ENCODE data around the gene MAP3K13.

MAP3K13 gene

GRCh38 chr3:185362850-185363661, at the start of gene MAP3K13:
TSS of gene MAP3K13 (plus strand) at chr3:185363136. CDS start at chr3:185428582, 65,446 bp downstream.
- peak; percentile 91 for DNase-seq

- DNase-seq: no peak
Observed at GRCh38 chr3:185313693-185314246, 49.2 kb upstream of the MAP3K13 start.

- DNase-seq: no peak
Observed at GRCh38 chr3:185316740-185317412, 46.1 kb upstream of the MAP3K13 start.

- DNase-seq: no peak
Observed at GRCh38 chr3:185317674-185318073, 45.3 kb upstream of the MAP3K13 start.

- DNase-seq: no peak
Observed at GRCh38 chr3:185318141-185318540, 44.8 kb upstream of the MAP3K13 start.

GRCh38 chr3:185319801-185320200, 43.1 kb upstream of the MAP3K13 start:
- no peak for DNase-seq

- DNase-seq: no peak
Observed at GRCh38 chr3:185320949-185321348, 42.0 kb upstream of the MAP3K13 start.

GRCh38 chr3:185322101-185322719, 40.7 kb upstream of the MAP3K13 start:
- DNase-seq: no peak

GRCh38 chr3:185325946-185326791, 36.8 kb upstream of the MAP3K13 start:
- DNase-seq: no peak

GRCh38 chr3:185327062-185327461, 35.9 kb upstream of the MAP3K13 start:
- DNase-seq: no peak

- DNase-seq: no peak
Observed at GRCh38 chr3:185328324-185329004, 34.5 kb upstream of the MAP3K13 start.

- DNase-seq: no peak
Observed at GRCh38 chr3:185330238-185330637, 32.7 kb upstream of the MAP3K13 start.

- no peak for DNase-seq
Observed at GRCh38 chr3:185330644-185331043, 32.3 kb upstream of the MAP3K13 start.

- DNase-seq: no peak
Observed at GRCh38 chr3:185332026-185332735, 30.8 kb upstream of the MAP3K13 start.

- no peak for DNase-seq
Observed at GRCh38 chr3:185335799-185336198, 27.1 kb upstream of the MAP3K13 start.

GRCh38 chr3:185337231-185337816, 25.6 kb upstream of the MAP3K13 start:
- DNase-seq: no peak

- no peak for DNase-seq
Observed at GRCh38 chr3:185339945-185340344, 23.0 kb upstream of the MAP3K13 start.

GRCh38 chr3:185340751-185341150, 22.2 kb upstream of the MAP3K13 start:
- DNase-seq: no peak

- no peak for DNase-seq
Observed at GRCh38 chr3:185341616-185342458, 21.1 kb upstream of the MAP3K13 start.
